ENCODE measurements around the gene SLAMF1.

DNA sequence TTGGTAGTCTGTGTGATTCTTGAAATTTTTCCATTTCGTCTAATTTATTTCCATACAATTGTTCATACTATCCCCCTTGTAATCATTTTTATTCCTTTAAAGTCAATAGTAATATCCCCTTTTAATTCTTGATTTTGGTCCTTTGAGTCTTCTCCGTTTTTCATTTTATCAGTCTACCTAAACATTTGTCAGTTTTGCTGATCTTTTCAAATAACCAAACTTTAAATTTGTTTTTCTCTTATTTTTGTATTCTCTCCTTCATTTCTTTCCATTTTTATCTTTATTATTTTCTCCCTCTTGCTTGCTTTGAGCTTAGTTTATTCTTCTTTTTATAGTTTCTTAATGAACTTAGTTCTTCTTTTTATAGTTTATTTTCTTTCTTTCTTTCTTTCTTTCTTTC lies 21.1 kb upstream of the SLAMF1 start:
- TF ChIP-seq, protein P1, sequence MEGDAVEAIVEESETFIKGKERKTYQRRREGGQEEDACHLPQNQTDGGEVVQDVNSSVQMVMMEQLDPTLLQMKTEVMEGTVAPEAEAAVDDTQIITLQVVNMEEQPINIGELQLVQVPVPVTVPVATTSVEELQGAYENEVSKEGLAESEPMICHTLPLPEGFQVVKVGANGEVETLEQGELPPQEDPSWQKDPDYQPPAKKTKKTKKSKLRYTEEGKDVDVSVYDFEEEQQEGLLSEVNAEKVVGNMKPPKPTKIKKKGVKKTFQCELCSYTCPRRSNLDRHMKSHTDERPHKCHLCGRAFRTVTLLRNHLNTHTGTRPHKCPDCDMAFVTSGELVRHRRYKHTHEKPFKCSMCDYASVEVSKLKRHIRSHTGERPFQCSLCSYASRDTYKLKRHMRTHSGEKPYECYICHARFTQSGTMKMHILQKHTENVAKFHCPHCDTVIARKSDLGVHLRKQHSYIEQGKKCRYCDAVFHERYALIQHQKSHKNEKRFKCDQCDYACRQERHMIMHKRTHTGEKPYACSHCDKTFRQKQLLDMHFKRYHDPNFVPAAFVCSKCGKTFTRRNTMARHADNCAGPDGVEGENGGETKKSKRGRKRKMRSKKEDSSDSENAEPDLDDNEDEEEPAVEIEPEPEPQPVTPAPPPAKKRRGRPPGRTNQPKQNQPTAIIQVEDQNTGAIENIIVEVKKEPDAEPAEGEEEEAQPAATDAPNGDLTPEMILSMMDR (IDR thresholded peaks at IDR 0.05): no peak
- TF ChIP-seq POLR2A (IDR thresholded peaks at IDR 0.05): no peak

Data from body of pancreas (tissue), 4 donors.